HG03064 (cell line): ENCODE data around the gene MIDN.

Source experiments
- ATAC-seq: cut with Tn5 transposase; IDR thresholded peaks from one replicate; pipeline ENCODE4 v1.9.1; 2021; ENCODE audit warnings: low read depth; ENCODE audit not compliant: unreplicated experiment

Gene MIDN

DNA sequence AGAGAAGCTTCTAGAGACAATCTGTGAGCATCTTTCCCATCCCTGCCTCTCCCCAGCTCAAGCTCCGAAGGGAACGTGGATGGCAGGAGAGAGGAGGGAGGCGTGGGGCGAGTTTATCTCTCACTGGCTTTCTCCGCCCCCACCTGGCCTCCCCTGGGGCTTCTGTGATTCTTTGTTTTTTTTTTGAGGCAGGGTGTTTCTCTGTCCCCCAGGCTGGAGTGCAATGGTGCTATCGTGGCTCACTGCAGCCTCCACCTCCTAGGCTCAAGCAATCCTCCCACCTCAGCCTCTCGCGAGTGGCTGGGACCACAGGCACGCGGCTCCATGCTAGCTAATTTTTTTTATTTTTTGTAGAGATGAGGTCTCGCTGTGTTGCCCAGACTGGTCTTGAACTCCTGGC is 60.3 kb downstream of the MIDN start:
- no peak for ATAC-seq
